Adipocyte (in vitro differentiated cells): Measurements from ENCODE around the gene RTL1.

Source experiments
- DNase-seq: peaks from one replicate; pipeline ENCODE4 v3.0.0-alpha.2; 2015; ENCODE audit warnings: low read depth
- H3K27me3 ChIP-seq: replicated peaks from 2 replicates; pipeline ENCODE4 v1.7.0; 2013; ENCODE audit warnings: mild to moderate bottlenecking, low read length, moderate library complexity; ENCODE audit not compliant: control insufficient read depth, insufficient read depth
- H3K36me3 ChIP-seq: 2 replicates; pipeline ENCODE4 v1.7.0; 2013; ENCODE audit warnings: low read length, mild to moderate bottlenecking, moderate library complexity; ENCODE audit not compliant: control insufficient read depth, insufficient read depth, severe bottlenecking
- H3K4me1 ChIP-seq: 2 replicates; pipeline ENCODE4 v1.7.0; 2013; ENCODE audit warnings: mild to moderate bottlenecking, low read length, moderate library complexity; ENCODE audit not compliant: control insufficient read depth, insufficient read depth
- H3K4me3 ChIP-seq: 2 replicates; pipeline ENCODE4 v1.7.0; 2013; ENCODE audit warnings: mild to moderate bottlenecking, low read length, moderate library complexity
- H3K9ac ChIP-seq: 2 replicates; pipeline ENCODE4 v1.7.0; 2013; ENCODE audit warnings: mild to moderate bottlenecking, low read length, moderate library complexity
- H3K9me3 ChIP-seq: 2 replicates; pipeline ENCODE4 v1.7.0; 2013; ENCODE audit warnings: mild to moderate bottlenecking, low read length, moderate library complexity; ENCODE audit not compliant: control insufficient read depth

RTL1 gene

GRCh38 chr14:100905166-100905565 lies 1.6 kb upstream of the RTL1 start:
- H3K4me1 ChIP-seq: peaks cover 5% of the 10 kb centered on the region
- no peak overlapping the region for H3K4me3 ChIP-seq
- no peak for DNase-seq

GRCh38 chr14:100904307-100905087 lies 975 bp upstream of the RTL1 start:
- Histone ChIP-seq H3K4me1 (peaks cover 11% of the 10 kb centered on the region), H3K4me3 (no peak overlapping the region), H3K36me3 (peaks cover 47% of the 10 kb centered on the region), H3K27me3 (peaks cover 20% of the 10 kb centered on the region), H3K9me3 (peaks cover 5% of the 10 kb centered on the region), H3K9ac (no peak overlapping the region)
- no peak for DNase-seq

More at GRCh38 chr14:100905166-100905565, 1.6 kb upstream of the RTL1 start:
- Histone ChIP-seq H3K9me3 (peaks cover 5% of the 10 kb centered on the region), H3K27me3 (peaks cover 20% of the 10 kb centered on the region), H3K9ac (no peak overlapping the region), H3K36me3 (peaks cover 46% of the 10 kb centered on the region)

- Histone ChIP-seq H3K9ac (no peak overlapping the region), H3K36me3 (peaks cover 55% of the 10 kb centered on the region), H3K4me1 (peaks cover 19% of the 10 kb centered on the region), H3K9me3 (peaks cover 5% of the 10 kb centered on the region), H3K4me3 (no peak overlapping the region), H3K27me3 (peaks cover 30% of the 10 kb centered on the region)
- DNase-seq: no peak
Measured at GRCh38 chr14:100903134-100903468, 421 bp downstream of the RTL1 start.

GRCh38 chr14:100902295-100903133 lies 1.0 kb downstream of the RTL1 start:
- H3K9me3 ChIP-seq: peaks cover 5% of the 10 kb centered on the region
- H3K27me3 ChIP-seq: peaks cover 33% of the 10 kb centered on the region
- H3K4me1 ChIP-seq: peaks cover 19% of the 10 kb centered on the region
- H3K36me3 ChIP-seq: peaks cover 51% of the 10 kb centered on the region
- no peak overlapping the region for H3K9ac ChIP-seq
- peak; percentile 34 for DNase-seq
- H3K4me3 ChIP-seq: no peak overlapping the region

- Histone ChIP-seq H3K27me3 (peaks cover 33% of the 10 kb centered on the region), H3K9me3 (peaks cover 5% of the 10 kb centered on the region), H3K4me3 (no peak overlapping the region), H3K4me1 (peaks cover 19% of the 10 kb centered on the region), H3K9ac (no peak overlapping the region), H3K36me3 (peaks cover 44% of the 10 kb centered on the region)
- no peak for DNase-seq
Measured at GRCh38 chr14:100901391-100902183, 1.9 kb downstream of the RTL1 start.

- H3K27me3 ChIP-seq: peaks cover 33% of the 10 kb centered on the region
- peaks cover 5% of the 10 kb centered on the region for H3K9me3 ChIP-seq
- H3K4me1 ChIP-seq: peaks cover 19% of the 10 kb centered on the region
- no peak overlapping the region for H3K4me3 ChIP-seq
- no peak for DNase-seq
- peaks cover 42% of the 10 kb centered on the region for H3K36me3 ChIP-seq
- H3K9ac ChIP-seq: no peak overlapping the region
Measured at GRCh38 chr14:100900837-100901390, 2.6 kb downstream of the RTL1 start.

GRCh38 chr14:100899884-100900771 lies 3.4 kb downstream of the RTL1 start:
- Histone ChIP-seq H3K9ac (no peak overlapping the region), H3K4me1 (peaks cover 19% of the 10 kb centered on the region), H3K36me3 (peaks cover 46% of the 10 kb centered on the region), H3K4me3 (no peak overlapping the region), H3K9me3 (peaks cover 5% of the 10 kb centered on the region), H3K27me3 (peaks cover 29% of the 10 kb centered on the region)
- no peak for DNase-seq

- Histone ChIP-seq H3K27me3 (peaks cover 32% of the 10 kb centered on the region), H3K4me3 (no peak overlapping the region), H3K36me3 (peaks cover 55% of the 10 kb centered on the region), H3K4me1 (peaks cover 19% of the 10 kb centered on the region), H3K9ac (no peak overlapping the region), H3K9me3 (peaks cover 5% of the 10 kb centered on the region)
- no peak for DNase-seq
Measured at GRCh38 chr14:100898935-100899883, 4.3 kb downstream of the RTL1 start.

GRCh38 chr14:100898465-100898864 lies 5.1 kb downstream of the RTL1 start:
- H3K27me3 ChIP-seq: peaks cover 28% of the 10 kb centered on the region
- H3K4me1 ChIP-seq: peaks cover 19% of the 10 kb centered on the region
- H3K9me3 ChIP-seq: peaks cover 5% of the 10 kb centered on the region
- no peak overlapping the region for H3K4me3 ChIP-seq
- peaks cover 60% of the 10 kb centered on the region for H3K36me3 ChIP-seq
- DNase-seq: no peak
- no peak overlapping the region for H3K9ac ChIP-seq
